Stimulated activated CD8-positive, alpha-beta memory T cell treated with anti-CD3 and anti-CD28 coated beads, Interleukin-4, amount 100 ng/mL, for 48 hours (primary cell): Measurements from ENCODE around the gene ACOT13.
A peak's percentile ranks its signal among the peaks of the same experiment; 100 is the strongest.
"Not testable (repeated sequence)": the region's sequence is repeated elsewhere in the genome, so short reads cannot be mapped to it uniquely, and the experiment has no call there.

ENCODE experiments used
- DNase-seq: peaks from one replicate; pipeline ENCODE4 v3.0.0-alpha.2; 2020

The ACOT13 gene

DNA sequence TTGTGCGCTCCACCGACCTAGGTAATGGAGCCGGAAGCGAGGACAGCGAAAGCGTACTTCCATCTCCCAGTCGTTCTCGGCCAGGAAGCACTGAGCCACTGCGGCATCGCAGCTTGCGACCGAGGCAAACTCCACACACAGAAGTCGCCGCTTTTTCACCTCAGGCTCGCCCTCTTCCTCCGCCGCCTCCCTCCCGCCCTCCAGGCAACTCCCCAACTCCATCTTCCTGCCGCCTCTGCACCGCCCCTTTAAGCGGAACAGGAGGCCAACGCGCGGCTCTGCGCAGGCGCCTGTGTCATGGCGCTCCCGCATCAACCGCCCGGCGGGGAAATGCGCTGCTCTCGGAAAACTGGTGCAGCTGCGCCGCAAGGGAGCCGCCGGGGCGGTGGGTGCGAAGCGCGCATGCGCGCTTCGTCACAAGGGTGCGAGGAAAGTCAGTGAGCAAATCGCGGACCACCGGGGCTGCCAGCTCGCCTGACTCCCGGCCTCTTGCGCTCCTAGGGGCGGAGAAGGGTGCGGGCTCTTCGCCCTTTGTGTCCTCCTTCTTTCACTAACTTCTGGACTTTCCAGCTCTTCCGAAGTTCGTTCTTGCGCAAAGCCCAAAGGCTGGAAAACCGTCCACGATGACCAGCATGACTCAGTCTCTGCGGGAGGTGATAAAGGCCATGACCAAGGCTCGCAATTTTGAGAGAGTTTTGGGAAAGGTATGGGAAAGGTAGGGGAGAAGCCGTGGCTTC lies at the start of gene ACOT13, which contains the start of gene TDP2:
TSS of gene ACOT13 (plus strand) at position 437 of the 737 bp plus-strand sequence. CDS start at position 624, 187 bp downstream.
TSS of gene TDP2 (minus strand) at position 259 of the 737 bp plus-strand sequence. CDS start at position 222, 37 bp downstream.
- DNase-seq: peak; percentile 95

DNA sequence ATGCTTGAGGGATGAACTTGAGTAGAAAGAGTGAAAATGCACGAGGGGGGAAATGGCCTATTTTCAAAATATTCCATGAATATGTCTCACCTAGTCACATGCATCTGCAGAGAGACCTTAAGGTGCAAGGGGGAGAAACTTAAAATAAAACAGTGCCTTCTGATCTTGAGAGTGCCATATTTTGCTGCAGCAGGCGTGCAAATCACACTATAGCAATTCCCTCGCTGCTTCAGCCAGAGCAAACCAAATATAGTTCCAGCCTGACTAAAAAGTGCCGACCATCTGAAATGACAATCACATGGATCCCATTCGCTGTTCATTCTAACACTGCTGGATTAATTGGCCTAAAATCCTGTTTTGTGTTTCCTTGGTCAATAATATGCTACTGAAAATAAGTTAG lies 47.2 kb upstream of the ACOT13 start:
- DNase-seq: no peak

DNA sequence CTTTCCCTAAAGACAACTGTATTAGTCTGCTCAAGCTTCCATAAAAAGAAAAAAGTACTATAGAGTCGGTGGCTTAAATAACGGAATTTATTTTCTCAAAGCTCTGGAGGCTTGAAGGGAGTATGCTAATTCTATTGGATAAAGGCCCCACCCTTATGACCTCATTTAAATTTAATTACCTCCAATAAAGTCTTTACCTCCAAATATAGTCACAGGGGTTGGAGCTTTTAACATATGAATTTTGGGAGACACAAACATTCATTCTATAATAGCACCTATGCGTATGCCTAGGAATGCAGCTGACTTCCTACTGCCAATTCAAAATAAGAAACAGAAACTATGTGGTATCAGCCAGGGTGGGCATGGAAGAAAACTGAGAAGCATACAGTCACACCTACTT lies 46.2 kb upstream of the ACOT13 start:
- DNase-seq: no peak

DNA sequence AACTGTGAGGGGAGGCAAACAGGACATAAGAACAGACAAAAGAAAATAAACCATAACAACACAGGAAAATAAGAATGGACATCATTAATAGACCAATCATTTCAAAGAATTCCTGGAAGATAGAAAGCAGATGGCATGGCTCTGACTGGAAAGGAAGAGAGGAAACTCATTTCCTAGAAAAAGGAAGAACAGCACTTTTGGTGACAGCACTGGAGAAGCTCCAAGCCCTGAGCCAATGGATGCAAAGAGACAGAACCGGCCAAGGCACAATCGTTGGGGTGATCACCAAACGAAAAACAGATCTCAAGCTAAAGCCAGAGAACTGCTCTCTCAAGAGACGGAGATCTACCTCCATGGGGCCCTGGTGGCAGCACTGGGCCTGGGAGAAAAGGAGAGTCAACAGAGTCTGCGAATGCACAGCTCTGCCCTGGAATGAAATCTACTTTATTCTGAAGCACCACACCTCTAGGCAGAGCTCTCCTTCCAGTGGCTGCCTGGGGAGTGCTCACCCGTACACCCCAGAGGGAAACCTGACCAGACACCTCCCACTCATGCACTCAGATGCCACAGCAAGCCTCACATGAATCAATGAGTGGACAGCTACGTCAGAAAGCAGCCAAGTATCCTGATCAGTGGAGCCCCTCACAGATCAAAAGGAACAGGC lies 45.1 kb upstream of the ACOT13 start:
- no peak for DNase-seq

DNA sequence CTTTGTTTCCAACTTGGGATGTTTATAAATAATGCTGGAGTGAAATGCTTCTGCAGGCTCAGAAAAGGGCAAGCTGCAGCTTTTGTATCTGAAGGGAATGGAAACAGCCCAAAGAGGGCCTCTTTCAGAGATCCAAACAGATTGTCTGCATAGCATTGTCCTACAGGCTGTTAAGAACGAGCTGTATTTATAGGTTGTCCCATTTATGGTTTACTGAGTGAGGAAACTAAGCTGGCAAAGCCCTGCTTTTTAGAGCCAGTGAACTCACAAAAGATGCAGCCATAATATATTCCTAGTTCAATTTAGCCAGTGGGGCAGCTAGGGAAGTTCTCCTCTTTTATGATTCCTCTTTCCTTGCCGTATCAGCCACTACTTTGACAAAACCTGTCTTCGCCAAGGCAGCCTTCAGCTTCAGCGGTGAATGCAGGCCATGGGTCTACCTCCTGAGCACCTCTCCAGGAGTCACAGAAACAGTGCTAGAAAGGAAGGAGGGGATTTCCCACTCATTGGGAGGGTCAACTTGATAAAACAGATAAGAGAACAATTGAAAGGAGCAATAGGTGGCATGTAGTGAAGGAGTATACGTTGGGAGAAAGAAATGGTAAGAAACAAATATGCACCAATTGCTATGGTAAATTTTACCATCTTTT lies 35.9 kb upstream of the ACOT13 start:
- DNase-seq: no peak

DNA sequence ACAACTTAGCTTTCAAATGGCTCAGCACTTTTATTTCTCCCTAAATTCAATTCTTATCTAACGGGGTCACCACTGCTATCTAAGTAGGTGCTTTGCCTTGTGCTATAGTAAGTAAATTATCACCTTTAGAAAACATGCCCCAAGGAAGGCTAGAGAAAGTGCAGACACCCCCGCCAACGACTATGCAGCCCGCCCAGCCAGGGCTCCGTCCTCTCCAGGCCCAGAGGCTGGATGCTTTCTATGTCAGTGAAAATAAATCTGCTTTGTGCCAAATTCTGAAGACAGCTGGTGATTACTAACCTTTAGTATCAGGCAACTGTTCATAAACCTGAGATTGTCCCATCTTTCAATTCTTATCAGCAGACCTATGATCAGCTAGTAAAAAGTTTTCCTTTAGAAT lies 35.2 kb upstream of the ACOT13 start:
- no peak for DNase-seq

DNA sequence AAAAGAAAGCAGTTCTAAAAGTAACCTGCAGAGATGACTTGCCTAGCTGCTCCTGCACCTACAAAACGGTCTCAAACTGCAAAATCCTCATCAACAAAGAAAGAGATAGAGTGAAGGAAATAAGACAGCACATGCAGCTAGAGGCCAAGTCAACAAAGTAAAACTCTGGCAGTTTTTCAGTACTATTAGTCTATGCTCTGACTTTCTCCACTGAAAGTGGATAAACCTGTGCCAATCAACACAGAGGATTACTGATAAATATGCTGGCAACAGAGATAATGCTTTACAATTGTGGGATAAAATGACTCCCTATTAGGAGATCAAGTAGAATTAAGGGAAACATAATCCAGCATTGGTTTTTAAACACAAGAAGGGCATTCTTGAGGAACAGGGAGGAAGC lies 34.3 kb upstream of the ACOT13 start:
- DNase-seq: no peak

DNA sequence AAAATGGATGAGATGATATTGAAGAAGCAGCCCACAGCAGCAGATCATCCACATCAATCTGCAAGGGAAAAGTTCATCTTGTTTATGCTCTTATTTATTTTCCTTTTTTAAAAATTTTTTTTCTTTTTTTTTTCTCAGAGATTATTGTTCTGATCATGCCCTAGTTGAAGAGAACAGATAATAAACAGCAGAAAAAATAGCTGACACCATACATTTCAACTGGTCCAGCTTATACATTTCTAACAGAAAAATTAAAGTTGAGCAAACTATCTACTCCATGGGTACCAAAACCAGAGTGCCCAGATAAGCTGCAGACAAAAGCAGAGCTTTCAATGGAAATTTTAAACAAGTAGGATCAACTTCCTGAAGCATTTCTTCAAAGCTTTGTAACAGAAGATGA lies 30.2 kb upstream of the ACOT13 start:
- DNase-seq: no peak

DNA sequence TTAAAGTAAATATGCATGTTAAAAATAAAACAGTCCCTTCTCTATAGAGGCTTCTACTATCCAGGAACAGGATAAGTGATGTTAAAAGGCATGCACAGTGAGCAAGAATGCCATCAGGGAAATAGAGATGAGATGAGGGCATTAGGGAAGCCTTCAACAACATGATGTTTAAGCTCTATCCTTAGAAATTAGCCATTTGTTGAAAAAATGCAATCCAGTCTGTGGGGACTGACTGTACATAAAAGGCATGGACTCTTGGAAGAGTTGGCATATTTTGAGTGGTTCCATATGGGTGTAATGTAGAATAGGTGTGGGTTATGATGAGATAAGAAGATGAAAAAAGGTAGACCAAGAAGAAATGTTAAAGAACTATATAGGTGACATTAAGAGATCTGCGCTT lies 26.7 kb upstream of the ACOT13 start:
- DNase-seq: no peak

DNA sequence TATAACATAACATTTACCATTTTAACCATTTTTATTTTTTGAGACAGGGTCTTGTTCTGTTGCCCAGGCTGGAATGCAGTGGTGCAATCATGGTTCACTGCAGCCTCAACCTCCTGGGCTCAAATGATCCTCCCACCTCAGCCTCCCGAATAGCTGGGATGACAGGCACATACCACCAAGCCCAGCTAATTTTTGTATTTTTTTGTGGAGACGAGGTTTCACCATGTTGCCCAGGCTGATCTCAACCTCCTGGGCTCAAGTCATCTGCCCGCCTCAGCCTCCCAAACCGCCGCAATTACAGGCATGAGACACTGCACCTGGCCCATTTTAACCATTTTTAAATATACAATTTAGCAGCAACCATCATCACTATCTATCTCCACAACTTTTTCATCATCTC lies 26.2 kb upstream of the ACOT13 start:
- DNase-seq: not testable (repeated sequence)

DNA sequence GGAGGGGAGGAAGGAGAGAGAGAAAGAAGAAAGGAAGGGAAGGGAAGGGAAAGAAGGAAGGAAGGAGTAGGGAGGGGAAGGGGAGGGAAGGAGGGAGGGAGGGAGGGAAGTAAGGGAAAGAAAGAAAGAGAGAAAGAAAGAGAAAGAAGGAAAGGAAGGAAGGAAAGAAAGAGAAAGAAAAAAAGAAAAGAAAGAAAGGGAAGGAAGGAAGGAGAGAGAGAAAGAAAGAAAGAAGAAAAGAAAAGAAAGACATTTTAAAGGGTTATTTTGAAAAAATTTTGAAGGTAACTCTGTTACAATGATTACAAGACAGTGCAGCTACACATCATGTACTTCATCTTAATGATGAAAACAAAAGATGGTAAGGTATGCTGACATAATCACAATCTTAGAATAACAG lies 24.8 kb upstream of the ACOT13 start:
- no peak for DNase-seq

DNA sequence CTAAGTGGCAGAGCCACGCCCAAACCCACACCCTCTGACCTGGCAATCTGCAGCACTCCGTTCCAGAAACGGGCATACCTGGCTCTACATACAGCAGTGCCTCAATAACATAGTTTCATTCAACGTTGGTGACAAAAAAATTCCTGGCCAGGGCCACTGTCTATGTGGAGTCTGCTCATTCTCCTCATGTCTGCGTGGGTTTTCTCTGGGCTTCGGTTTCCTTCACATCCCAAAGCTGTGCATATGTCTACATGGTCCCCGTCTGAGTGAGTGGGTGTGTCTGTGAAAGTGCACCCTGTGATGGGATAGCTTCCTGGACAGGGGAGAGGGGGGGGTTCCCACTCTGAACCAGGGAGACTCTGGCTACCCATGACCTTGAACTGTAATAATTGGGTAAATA lies 23.0 kb upstream of the ACOT13 start:
- no peak for DNase-seq

DNA sequence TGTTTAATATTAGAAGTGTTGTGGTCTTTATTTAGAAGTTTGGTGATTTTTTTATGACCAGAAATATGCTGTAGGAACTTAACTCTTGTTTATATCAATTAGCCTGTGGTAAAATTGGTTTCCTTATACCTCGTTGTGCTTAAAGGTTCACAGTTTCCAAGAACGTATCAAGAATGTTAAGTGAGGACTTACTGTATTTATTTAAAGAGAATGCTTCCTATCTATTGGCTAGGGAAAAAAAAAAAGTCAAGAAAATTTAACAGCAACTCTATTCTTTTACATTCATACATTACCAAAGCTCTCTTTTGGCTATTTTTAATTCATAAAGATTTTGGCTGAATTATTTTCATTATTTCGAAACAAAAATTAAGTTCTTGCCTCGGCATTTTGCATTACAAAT lies 22.5 kb upstream of the ACOT13 start:
- no peak for DNase-seq

DNA sequence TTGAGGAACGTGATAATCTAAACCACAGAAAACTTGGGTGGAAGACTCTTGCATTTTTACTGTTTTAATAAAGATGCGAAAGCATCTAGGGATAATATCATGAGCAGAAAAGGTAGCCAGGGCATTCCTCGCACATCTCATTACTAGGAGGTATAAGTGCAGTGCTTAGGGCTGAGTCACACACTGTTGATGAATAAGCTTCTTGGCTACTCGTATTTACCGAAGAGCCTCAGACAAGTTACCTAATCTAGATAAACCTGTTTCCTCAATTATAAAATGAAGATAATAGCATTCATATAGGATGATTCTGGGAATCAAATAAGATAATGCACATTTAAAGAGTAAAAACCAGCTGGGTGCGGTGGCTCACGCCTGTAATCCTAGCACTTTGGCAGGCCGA lies 20.1 kb upstream of the ACOT13 start:
- DNase-seq: no peak

DNA sequence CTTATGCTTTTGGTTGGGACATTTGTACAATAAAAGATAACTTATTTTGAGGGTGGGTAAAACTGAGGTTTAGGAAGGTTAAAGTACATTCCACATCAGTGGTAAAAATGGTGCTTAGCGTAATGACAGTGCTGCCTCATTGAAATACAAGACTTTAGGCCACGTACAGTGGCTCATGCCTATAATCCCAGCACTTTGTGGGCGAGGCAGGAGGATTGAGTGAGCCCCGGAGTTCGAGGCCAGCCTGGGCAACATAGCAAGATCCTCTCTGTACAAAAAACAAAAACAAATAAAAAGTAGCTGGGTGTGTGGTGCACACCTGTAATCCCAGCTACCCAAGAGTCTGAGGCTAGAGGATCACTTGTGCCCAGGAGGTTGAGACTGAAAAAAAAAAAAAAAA lies 18.6 kb upstream of the ACOT13 start:
- DNase-seq: no peak

DNA sequence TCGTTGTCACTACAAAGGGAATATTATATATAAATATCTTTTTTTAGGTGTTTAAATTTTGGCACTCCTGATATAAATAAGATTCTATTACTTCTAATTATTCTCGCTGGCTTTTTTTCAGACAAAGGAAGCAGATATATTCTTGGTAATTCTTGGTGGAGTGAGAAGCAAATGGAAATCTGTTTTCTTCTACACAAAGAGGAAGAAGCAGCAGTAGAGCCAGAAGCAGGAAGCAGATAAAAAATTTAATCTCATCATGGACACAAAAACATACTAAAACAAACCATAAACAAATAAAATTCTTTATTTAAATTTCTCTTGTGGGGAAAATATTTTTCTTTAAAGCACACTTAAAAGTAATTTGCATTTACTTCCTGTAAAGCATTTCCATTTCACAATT lies 17.2 kb upstream of the ACOT13 start:
- no peak for DNase-seq

DNA sequence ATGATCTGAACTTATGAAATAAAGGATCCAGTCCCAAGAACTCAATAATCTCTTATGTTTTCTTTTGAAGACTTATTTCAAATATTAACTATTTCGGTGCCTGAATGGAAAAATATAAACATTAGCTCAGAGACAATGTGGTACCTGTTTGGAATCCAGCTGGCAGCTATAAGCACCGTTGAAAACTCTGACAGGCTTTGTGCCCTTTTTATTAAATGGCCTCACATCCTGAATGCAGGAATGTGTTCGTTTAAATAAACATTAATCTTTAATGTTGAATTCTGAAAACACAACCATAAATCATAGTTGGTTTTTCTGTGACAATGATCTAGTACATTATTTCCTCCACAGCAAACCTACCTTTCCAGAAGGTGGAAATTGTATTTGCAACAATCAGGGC lies 16.5 kb upstream of the ACOT13 start:
- DNase-seq: no peak

DNA sequence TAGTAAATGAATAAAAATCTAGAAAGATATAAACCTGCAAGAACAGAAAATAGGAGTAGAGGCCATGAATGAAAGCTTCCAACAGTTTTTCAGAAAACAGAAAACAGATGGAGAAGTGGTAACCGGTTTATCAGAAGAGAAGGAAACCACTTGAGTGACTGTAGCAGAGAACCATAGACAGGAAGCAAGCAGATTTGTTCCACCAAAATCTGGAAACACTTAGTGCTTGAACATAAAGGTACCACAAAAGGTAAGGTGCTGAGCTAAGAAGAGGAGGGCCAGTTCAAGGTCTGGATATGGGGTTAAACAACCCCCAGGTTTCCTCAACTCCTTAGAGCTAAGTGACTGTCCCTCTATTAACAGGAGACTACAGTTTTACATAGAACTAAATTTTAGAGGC lies 11.7 kb upstream of the ACOT13 start:
- DNase-seq: no peak

DNA sequence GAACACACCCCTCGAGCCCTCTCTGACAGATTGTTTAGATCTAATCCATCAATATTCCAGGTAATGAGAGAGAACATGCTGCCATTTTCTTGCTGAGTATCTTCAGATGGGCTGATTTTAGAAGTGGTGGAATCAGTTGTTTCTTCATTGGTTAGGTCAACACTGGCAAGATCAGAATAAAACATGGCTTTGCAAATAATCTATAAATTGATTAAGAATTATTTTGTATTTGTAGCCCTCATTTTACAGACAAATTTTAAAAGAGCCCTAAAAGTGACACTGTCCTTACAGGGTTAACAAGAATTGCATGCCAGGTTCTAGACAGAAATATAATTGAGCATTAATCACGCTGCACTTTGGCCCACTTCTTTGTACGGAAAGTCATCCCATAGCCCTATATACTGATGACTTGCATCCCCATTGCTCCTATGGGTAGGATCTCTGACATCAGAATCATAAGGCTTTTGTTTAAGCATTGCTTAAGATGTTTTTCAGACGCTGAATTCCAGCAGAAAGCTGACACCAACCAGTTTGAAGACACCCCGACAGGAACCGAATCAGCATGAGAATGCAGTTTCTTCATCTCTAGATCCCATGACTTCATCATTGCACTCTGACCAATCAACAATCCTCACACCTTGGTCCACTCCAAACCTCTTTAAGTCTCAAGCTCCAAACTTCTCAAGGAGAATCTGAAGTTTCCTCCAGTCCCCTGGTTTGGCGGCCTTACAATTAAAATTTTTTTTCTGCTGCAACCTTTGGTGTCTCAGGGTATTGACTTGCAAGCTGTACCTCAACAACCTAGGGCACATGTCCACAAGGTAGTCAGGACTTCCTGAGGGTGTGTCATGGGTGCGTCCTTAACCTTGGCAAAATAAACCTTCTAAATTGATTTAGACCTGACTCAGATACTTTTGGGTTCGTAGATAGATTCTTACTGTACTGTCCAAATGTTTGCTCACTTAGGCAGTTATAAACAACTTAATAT lies 8.0 kb upstream of the ACOT13 start:
- no peak for DNase-seq

DNA sequence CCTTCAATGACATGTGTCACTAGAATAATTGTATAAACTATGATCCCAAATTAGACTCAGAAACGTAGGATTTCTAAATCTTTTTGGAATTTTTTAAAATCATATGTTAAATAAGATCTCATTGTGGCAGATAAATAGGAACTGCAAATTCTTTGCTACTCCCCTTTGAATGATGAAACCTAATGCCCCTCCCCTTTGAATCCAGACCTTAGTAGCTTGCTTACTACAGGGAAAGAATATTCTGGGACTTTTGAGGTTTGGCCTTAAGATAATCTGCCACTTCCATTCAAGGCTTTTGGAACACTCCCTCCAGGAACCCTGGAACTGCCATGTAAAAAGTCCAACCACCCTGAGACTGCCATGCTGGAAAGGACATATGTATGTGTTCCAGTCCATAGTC lies 7.3 kb upstream of the ACOT13 start:
- no peak for DNase-seq

DNA sequence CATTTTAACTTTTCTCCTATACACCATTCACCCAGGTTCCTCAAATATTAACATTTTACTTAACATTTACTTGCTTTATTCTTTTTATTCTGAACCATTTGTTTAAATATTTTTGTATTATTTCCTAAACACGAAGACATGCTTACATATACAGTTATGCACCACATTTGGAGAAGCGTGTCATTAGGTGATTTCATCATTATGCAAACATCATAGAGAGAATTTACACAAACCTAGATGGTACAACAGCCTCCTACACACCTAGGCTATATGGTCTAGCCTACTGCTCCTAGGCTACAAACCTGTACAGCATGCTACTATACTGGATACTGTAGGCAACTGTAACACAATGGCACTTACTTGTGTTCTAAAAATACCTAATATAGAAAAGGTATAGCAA lies 6.8 kb upstream of the ACOT13 start:
- no peak for DNase-seq

DNA sequence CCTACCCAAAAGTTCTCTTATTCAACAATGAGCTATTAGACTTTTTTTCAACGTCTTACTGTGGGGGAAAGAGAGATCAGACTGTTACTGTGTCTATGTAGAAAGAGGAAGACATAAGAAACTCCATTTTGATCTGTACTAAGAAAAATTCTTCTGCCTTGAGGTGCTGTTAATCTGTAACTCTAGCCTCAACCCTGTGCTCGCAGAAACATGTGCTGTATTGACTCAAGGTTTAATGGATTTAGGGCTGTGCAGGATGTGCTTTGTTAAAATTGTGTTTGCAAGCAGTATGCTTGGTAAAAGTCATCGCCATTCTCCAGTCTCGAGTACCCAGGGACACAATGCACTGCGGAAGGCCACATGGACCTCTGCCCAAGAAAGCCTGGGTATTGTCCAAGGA lies 5.1 kb upstream of the ACOT13 start:
- DNase-seq: not testable (repeated sequence)

DNA sequence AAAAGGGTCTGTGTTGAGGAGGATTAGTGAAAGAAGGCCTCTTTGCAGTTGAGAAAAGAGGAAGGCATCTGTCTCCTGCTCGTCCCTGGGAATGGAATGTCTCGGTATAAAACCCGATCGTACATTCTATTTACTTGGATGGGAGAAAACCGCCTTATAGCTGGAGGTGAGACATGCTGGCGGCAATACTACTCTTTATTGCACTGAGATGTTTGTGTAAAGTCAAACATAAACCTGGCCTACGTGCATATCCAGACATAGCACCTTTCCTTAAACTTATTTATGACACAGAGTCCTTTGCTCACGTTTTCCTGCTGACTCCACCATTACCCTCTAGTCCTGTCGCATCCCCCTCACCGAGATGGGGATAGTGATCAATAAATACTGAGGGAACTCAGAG lies 4.6 kb upstream of the ACOT13 start:
- no peak for DNase-seq
